ENCODE results near the gene CCDC57. TPM values are rescaled to one million over a fixed set of nuclear protein-coding genes. Genes with fewer than 3 reads are reported as not detected.

CCDC57 gene
- total and polyA plus RNA-seq, 8 donors = 43.9 to 166 (median 75.4) TPM

GRCh38 chr17:82127315-82127595, 85.4 kb downstream of the CCDC57 start:
- no peaks in the 10 kb centered on the region for H3K27me3 ChIP-seq
- peaks cover 0 to 45% (median 39%) of the 10 kb centered on the region in 4 donors for H3K36me3 ChIP-seq
- H3K9me3 ChIP-seq = no peaks in the 10 kb centered on the region
- H3K4me1 ChIP-seq = no peaks in the 10 kb centered on the region
- no peak overlapping the region for H3K4me3 ChIP-seq
- TF ChIP-seq POLR2A (IDR thresholded peaks at IDR 0.05) = no peak
- TF ChIP-seq CTCF (IDR thresholded peaks at IDR 0.05) = no peak
- no peak for TF ChIP-seq EP300 (IDR thresholded peaks at IDR 0.05)
- TF ChIP-seq POLR2AphosphoS5 (IDR thresholded peaks at IDR 0.05) = no peak
- no peak for DNase-seq
- intact Hi-C loops (cut with DNase I; ENCODE audit: low total_unique reads) = no loop called here
- 83 to 96% (median 85%) methylated on average over 5 to 11 of the region's 11 CpGs for WGBS, 5 donors
- H3K27ac ChIP-seq = no peak overlapping the region

GRCh38 chr17:82126556-82127314, 85.9 kb downstream of the CCDC57 start:
- H3K27ac ChIP-seq = no peak overlapping the region
- no peaks in the 10 kb centered on the region for H3K9me3 ChIP-seq
- intact Hi-C loops (cut with DNase I; ENCODE audit: low total_unique reads) = no loop called here
- no peaks in the 10 kb centered on the region for H3K4me1 ChIP-seq
- TF ChIP-seq CTCF (IDR thresholded peaks at IDR 0.05) (no peak), EP300 (IDR thresholded peaks at IDR 0.05) (no peak), POLR2A (IDR thresholded peaks at IDR 0.05) (no peak), POLR2AphosphoS5 (IDR thresholded peaks at IDR 0.05) (no peak)
- DNase-seq = peak in 1 of 2 donors; percentile 81
- H3K4me3 ChIP-seq = no peak overlapping the region
- no peaks in the 10 kb centered on the region for H3K27me3 ChIP-seq
- 78 to 87% (median 83%) methylated on average over 29 to 35 of the region's 35 CpGs for WGBS, 5 donors
- H3K36me3 ChIP-seq = peaks cover 0 to 50% (median 43%) of the 10 kb centered on the region in 4 donors

GRCh38 chr17:82124101-82124500, 88.5 kb downstream of the CCDC57 start:
- Histone ChIP-seq H3K36me3 (peaks cover 0 to 58% (median 45%) of the 10 kb centered on the region in 4 donors), H3K4me3 (no peak overlapping the region), H3K4me1 (peaks cover 7 to 8% (median 7%) of the 10 kb centered on the region in 4 donors), H3K9me3 (no peaks in the 10 kb centered on the region), H3K27ac (no peak overlapping the region), H3K27me3 (no peaks in the 10 kb centered on the region)
- 68 to 85% (median 77%) methylated on average over 4 of the region's 4 CpGs for WGBS, 5 donors
- DNase-seq = no peak
- TF ChIP-seq POLR2AphosphoS5 (IDR thresholded peaks at IDR 0.05) = no peak
- no peak for TF ChIP-seq POLR2A (IDR thresholded peaks at IDR 0.05)
- no peak for TF ChIP-seq EP300 (IDR thresholded peaks at IDR 0.05)
- TF ChIP-seq CTCF (IDR thresholded peaks at IDR 0.05) = no peak
- intact Hi-C loops (cut with DNase I; ENCODE audit: low total_unique reads) = no loop called here

- intact Hi-C loops (cut with DNase I; ENCODE audit: low total_unique reads) = no loop called here
- Histone ChIP-seq H3K27me3 (no peaks in the 10 kb centered on the region), H3K27ac (no peak overlapping the region), H3K9me3 (no peaks in the 10 kb centered on the region), H3K4me1 (peaks cover 7 to 21% (median 10%) of the 10 kb centered on the region in 4 donors), H3K4me3 (no peak overlapping the region), H3K36me3 (peaks cover 0 to 45% (median 33%) of the 10 kb centered on the region in 4 donors)
- TF ChIP-seq EP300 (IDR thresholded peaks at IDR 0.05) (no peak), POLR2AphosphoS5 (IDR thresholded peaks at IDR 0.05) (no peak), CTCF (IDR thresholded peaks at IDR 0.05) (no peak), POLR2A (IDR thresholded peaks at IDR 0.05) (no peak)
- DNase-seq = no peak
- WGBS, 5 donors = 76 to 85% (median 83%) methylated on average over 19 to 32 of the region's 32 CpGs
Measured at GRCh38 chr17:82121660-82122629, 90.7 kb downstream of the CCDC57 start.

All from stomach (tissue), 9 donors.